ENCODE measurements around the gene C16orf96. TPM values are rescaled to one million over a fixed set of nuclear protein-coding genes. Genes with fewer than 3 reads are reported as not detected.

C16orf96 gene
- total and polyA plus RNA-seq, 2 of the 8 experiments (the other 6 are each of a cell fraction or from before 2014, with no cell fraction given): 1.0 to 1.3 TPM

DNA sequence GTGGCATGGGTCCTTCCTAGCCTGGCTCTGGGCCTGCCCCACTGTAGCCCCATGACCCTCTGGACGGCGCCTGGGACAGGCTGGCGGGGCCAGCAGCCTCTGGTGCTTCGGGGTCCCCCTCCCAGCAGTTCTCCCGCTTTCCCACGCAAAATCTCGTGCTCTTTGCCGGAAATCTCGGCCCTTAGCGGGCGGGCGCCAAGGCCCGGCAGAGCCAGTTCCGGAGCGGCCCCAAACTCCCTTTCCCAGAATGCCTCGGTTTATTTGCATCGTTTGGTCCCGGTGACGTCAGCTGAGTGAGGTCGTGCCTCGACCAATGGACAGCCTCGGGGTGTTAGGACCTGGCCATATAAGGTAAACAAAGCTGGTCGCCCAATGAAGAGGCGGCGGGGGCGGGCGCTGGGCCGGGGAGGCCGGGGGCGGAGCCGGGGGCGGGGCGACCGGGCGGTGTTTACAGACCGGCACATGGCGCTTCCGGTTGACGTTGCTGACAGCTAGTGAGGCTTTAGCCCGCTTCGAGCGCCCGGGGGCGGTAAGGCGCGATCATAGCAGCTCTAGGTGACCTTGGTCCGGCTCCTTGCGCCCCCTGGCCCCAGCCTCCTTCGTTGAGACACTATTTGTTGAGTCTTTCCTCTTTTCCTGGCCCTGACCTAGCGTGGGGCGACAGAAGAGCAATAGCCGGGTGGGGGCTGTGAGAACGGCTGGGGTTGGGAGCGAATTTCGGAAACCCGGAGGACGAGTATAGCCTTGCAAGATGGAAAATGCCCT lies 60.1 kb downstream of the C16orf96 start (continued):
- TF ChIP-seq TEAD4 (IDR thresholded peaks at IDR 0.05; ENCODE audit: low read depth, low read length): 0 out of 2 replicates have a peak, but pooled peaks have one; percentile 26
- TF ChIP-seq, protein P1, sequence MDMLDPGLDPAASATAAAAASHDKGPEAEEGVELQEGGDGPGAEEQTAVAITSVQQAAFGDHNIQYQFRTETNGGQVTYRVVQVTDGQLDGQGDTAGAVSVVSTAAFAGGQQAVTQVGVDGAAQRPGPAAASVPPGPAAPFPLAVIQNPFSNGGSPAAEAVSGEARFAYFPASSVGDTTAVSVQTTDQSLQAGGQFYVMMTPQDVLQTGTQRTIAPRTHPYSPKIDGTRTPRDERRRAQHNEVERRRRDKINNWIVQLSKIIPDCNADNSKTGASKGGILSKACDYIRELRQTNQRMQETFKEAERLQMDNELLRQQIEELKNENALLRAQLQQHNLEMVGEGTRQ (IDR thresholded peaks at IDR 0.05; ENCODE audit: low read length): no peak
- TF ChIP-seq SAP30 (IDR thresholded peaks at IDR 0.05; ENCODE audit: insufficient read depth, insufficient replicate concordance, low read length): peak; percentile 60
- peak; percentile 99 for TF ChIP-seq SRF (IDR thresholded peaks at IDR 0.05; ENCODE audit: low read depth, low read length)
- TF ChIP-seq RFX5 (IDR thresholded peaks at IDR 0.05; ENCODE audit: borderline replicate concordance, low read depth, low read length): no peak
- TF ChIP-seq JUND (IDR thresholded peaks at IDR 0.05; ENCODE audit: low read length): no peak
- TF ChIP-seq, protein P2, sequence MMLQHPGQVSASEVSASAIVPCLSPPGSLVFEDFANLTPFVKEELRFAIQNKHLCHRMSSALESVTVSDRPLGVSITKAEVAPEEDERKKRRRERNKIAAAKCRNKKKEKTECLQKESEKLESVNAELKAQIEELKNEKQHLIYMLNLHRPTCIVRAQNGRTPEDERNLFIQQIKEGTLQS (IDR thresholded peaks at IDR 0.05; ENCODE audit: insufficient read depth, low read depth, low read length): no peak
- TF ChIP-seq TAF1 (IDR thresholded peaks at IDR 0.05; ENCODE audit: low read depth, low read length): peak; percentile 86
- TF ChIP-seq NRF1 (IDR thresholded peaks at IDR 0.05; ENCODE audit: low read depth, low read length): no peak
- peak; percentile 82 for TF ChIP-seq TBP (IDR thresholded peaks at IDR 0.05; ENCODE audit: low read depth, low read length)
- TF ChIP-seq SIN3A (conservative IDR thresholded peaks at IDR 0.05 in 1 of 2, IDR thresholded peaks at IDR 0.05 in 1 of 2; ENCODE audit: low read depth in 1 of 2, low read length in 2 of 2): peak; percentile 77 to 81; a peak in 3 of 4 replicates
- TF ChIP-seq E2F6 (IDR thresholded peaks at IDR 0.05): peak; percentile 70
- TF ChIP-seq GABPA (IDR thresholded peaks at IDR 0.05; ENCODE audit: borderline replicate concordance, insufficient read depth, low read length): no peak
- peak; percentile 94 for TF ChIP-seq SP1 (IDR thresholded peaks at IDR 0.05; ENCODE audit: low read depth, low read length)
- peak; percentile 86 for TF ChIP-seq POLR2AphosphoS5 (IDR thresholded peaks at IDR 0.05; ENCODE audit: low read depth, low read length)
- no peak for TF ChIP-seq NANOG (IDR thresholded peaks at IDR 0.05; ENCODE audit: insufficient read depth, low read depth, low read length, poor library complexity, severe bottlenecking)
- peak; percentile 78; the same call in 1 of the 2 replicates for TF ChIP-seq FOSL1 (IDR thresholded peaks at IDR 0.05; ENCODE audit: insufficient read depth, low read depth, low read length)
- TF ChIP-seq BACH1 (IDR thresholded peaks at IDR 0.05; ENCODE audit: low read length): peak; percentile 78; the same call in 1 of the 2 replicates

Measured in H1 (cell line).